ENCODE measurements around the gene C19orf12.

- TF ChIP-seq PAX8 (CRISPR knock-in tag; IDR thresholded peaks at IDR 0.05; ENCODE audit: borderline replicate concordance) (no peak), POLR2A (IDR thresholded peaks at IDR 0.05; ENCODE audit: insufficient read depth in 1 of 2, low read depth in 2 of 2, low read length in 2 of 2) (no peak), ARNTL (CRISPR knock-in tag; IDR thresholded peaks at IDR 0.05) (no peak), RFXANK (CRISPR knock-in tag; IDR thresholded peaks at IDR 0.05) (no peak), FIP1L1 (IDR thresholded peaks at IDR 0.05; ENCODE audit: borderline replicate concordance, insufficient read depth, low read depth, low read length) (no peak), MTA3 (CRISPR knock-in tag; IDR thresholded peaks at IDR 0.05) (no peak), ZSCAN20 (CRISPR knock-in tag; IDR thresholded peaks at IDR 0.05; ENCODE audit: borderline replicate concordance) (no peak), PRDM10 (CRISPR knock-in tag; IDR thresholded peaks at IDR 0.05; ENCODE audit: low read depth) (no peak), ZNF552 (CRISPR knock-in tag; IDR thresholded peaks at IDR 0.05; ENCODE audit: borderline replicate concordance) (no peak)
Observed at GRCh38 chr19:29650772-29651387, 64.2 kb downstream of the C19orf12 start.
